Skeletal muscle tissue (tissue), 4 donors: Measurements from ENCODE around the gene SIGLEC7. TPM values are rescaled to one million over a fixed set of nuclear protein-coding genes. Genes with fewer than 3 reads are reported as not detected.

Source experiments
- H3K27ac ChIP-seq: one replicate; pipeline ENCODE4 v1.7.0; 2013; ENCODE audit warnings: mild to moderate bottlenecking, low read depth, low read length, inconsistent platforms
- H3K27me3 ChIP-seq, 3 donors: one replicate each; pipeline ENCODE4 v1.7.0; 2013; ENCODE audit warnings: low read length in 3 of 3; ENCODE audit not compliant: control insufficient read depth in 3 of 3, insufficient read depth in 3 of 3
- H3K36me3 ChIP-seq, 3 donors: one replicate each; pipeline ENCODE4 v1.7.0; 2013; ENCODE audit warnings: low read length in 3 of 3; ENCODE audit not compliant: control insufficient read depth in 3 of 3, insufficient read depth in 3 of 3
- H3K4me1 ChIP-seq, 3 donors: one replicate each; pipeline ENCODE4 v1.7.0; 2013; ENCODE audit warnings: low read length in 3 of 3, mild to moderate bottlenecking in 3 of 3; ENCODE audit not compliant: control insufficient read depth in 3 of 3, insufficient read depth in 3 of 3
- H3K4me3 ChIP-seq, 3 donors: one replicate each; pipeline ENCODE4 v1.7.0; 2013; ENCODE audit warnings: low read length in 3 of 3
- H3K9ac ChIP-seq, 3 donors: one replicate each; pipeline ENCODE4 v1.7.0; 2013; ENCODE audit warnings: low read length in 3 of 3, mild to moderate bottlenecking in 3 of 3, moderate library complexity in 2 of 3, low read depth in 1 of 3
- H3K9me3 ChIP-seq, 3 donors: one replicate each; pipeline ENCODE4 v1.7.0; 2013; ENCODE audit warnings: low read length in 3 of 3; ENCODE audit not compliant: control insufficient read depth in 3 of 3
- total RNA-seq: library from RNA; depleted of rRNA; stranded (reverse); fragments of >200 nt; gene quantifications from one replicate; pipeline ENCODE4 v1.2.3, GENCODE V29; 2014
- donor health status: Osteomylitis.

SIGLEC7 gene
- total RNA-seq, 1 donor from 2014 or later = 0.52 TPM

- no peaks in the 10 kb centered on the region for H3K4me1 ChIP-seq
- H3K27me3 ChIP-seq = peaks cover 0 to 10% (median 4%) of the 10 kb centered on the region in 3 donors
- H3K4me3 ChIP-seq = no peak overlapping the region
- H3K36me3 ChIP-seq = no peaks in the 10 kb centered on the region
- no peaks in the 10 kb centered on the region for H3K9me3 ChIP-seq
- H3K27ac ChIP-seq = no peak overlapping the region
- H3K9ac ChIP-seq = no peak overlapping the region
Observed at GRCh38 chr19:51144482-51145045, 2.5 kb downstream of the SIGLEC7 start.

GRCh38 chr19:51145916-51146493 is 3.9 kb downstream of the SIGLEC7 start:
- H3K4me1 ChIP-seq = no peaks in the 10 kb centered on the region
- H3K36me3 ChIP-seq = no peaks in the 10 kb centered on the region
- peaks cover 0 to 4% (median 0%) of the 10 kb centered on the region in 3 donors for H3K9me3 ChIP-seq
- H3K27me3 ChIP-seq = peaks cover 0 to 7% (median 2%) of the 10 kb centered on the region in 3 donors
- H3K4me3 ChIP-seq = no peak overlapping the region
- no peak overlapping the region for H3K27ac ChIP-seq
- H3K9ac ChIP-seq = no peak overlapping the region

GRCh38 chr19:51146751-51147150 is 4.7 kb downstream of the SIGLEC7 start:
- Histone ChIP-seq H3K27me3 (peaks cover 0 to 5% (median 0%) of the 10 kb centered on the region in 3 donors), H3K27ac (no peak overlapping the region), H3K9ac (no peak overlapping the region), H3K9me3 (peaks cover 0 to 5% (median 0%) of the 10 kb centered on the region in 3 donors), H3K36me3 (no peaks in the 10 kb centered on the region), H3K4me1 (no peaks in the 10 kb centered on the region), H3K4me3 (no peak overlapping the region)

GRCh38 chr19:51147663-51148062 is 5.6 kb downstream of the SIGLEC7 start:
- peaks cover 0 to 5% (median 0%) of the 10 kb centered on the region in 3 donors for H3K27me3 ChIP-seq
- H3K9me3 ChIP-seq = peaks cover 0 to 5% (median 0%) of the 10 kb centered on the region in 3 donors
- no peak overlapping the region for H3K9ac ChIP-seq
- no peaks in the 10 kb centered on the region for H3K36me3 ChIP-seq
- no peak overlapping the region for H3K4me3 ChIP-seq
- no peaks in the 10 kb centered on the region for H3K4me1 ChIP-seq
- no peak overlapping the region for H3K27ac ChIP-seq

- no peaks in the 10 kb centered on the region for H3K4me1 ChIP-seq
- H3K4me3 ChIP-seq = no peak overlapping the region
- H3K36me3 ChIP-seq = no peaks in the 10 kb centered on the region
- no peak overlapping the region for H3K9ac ChIP-seq
- peaks cover 0 to 5% (median 0%) of the 10 kb centered on the region in 3 donors for H3K9me3 ChIP-seq
- H3K27me3 ChIP-seq = peaks cover 0 to 2% (median 0%) of the 10 kb centered on the region in 3 donors
- H3K27ac ChIP-seq = no peak overlapping the region
Observed at GRCh38 chr19:51148580-51148979, 6.5 kb downstream of the SIGLEC7 start.

- H3K27ac ChIP-seq = no peak overlapping the region
- no peak overlapping the region for H3K4me3 ChIP-seq
- no peak overlapping the region for H3K9ac ChIP-seq
- H3K9me3 ChIP-seq = peaks cover 0 to 5% (median 0%) of the 10 kb centered on the region in 3 donors
- H3K4me1 ChIP-seq = no peaks in the 10 kb centered on the region
- H3K27me3 ChIP-seq = peaks cover 0 to 6% (median 2%) of the 10 kb centered on the region in 3 donors
- H3K36me3 ChIP-seq = no peaks in the 10 kb centered on the region
Observed at GRCh38 chr19:51150627-51151026, 8.5 kb downstream of the SIGLEC7 start.

- no peak overlapping the region for H3K27ac ChIP-seq
- H3K4me3 ChIP-seq = no peak overlapping the region
- no peaks in the 10 kb centered on the region for H3K36me3 ChIP-seq
- H3K9ac ChIP-seq = no peak overlapping the region
- peaks cover 0 to 11% (median 4%) of the 10 kb centered on the region in 3 donors for H3K27me3 ChIP-seq
- no peaks in the 10 kb centered on the region for H3K9me3 ChIP-seq
- no peaks in the 10 kb centered on the region for H3K4me1 ChIP-seq
Observed at GRCh38 chr19:51156710-51157109, 14.6 kb downstream of the SIGLEC7 start.

GRCh38 chr19:51157265-51157664 is 15.2 kb downstream of the SIGLEC7 start:
- H3K9me3 ChIP-seq = no peaks in the 10 kb centered on the region
- peaks cover 0 to 11% (median 4%) of the 10 kb centered on the region in 3 donors for H3K27me3 ChIP-seq

GRCh38 chr19:51158474-51159129 is 16.5 kb downstream of the SIGLEC7 start:
- H3K4me1 ChIP-seq = no peaks in the 10 kb centered on the region
- H3K9me3 ChIP-seq = no peaks in the 10 kb centered on the region
- no peak overlapping the region for H3K4me3 ChIP-seq
- no peaks in the 10 kb centered on the region for H3K36me3 ChIP-seq
- H3K27ac ChIP-seq = no peak overlapping the region
- no peak overlapping the region for H3K9ac ChIP-seq
- peaks cover 0 to 11% (median 4%) of the 10 kb centered on the region in 3 donors for H3K27me3 ChIP-seq

More at GRCh38 chr19:51157265-51157664, 15.2 kb downstream of the SIGLEC7 start:
- Histone ChIP-seq H3K4me1 (no peaks in the 10 kb centered on the region), H3K36me3 (no peaks in the 10 kb centered on the region), H3K4me3 (no peak overlapping the region), H3K27ac (no peak overlapping the region), H3K9ac (no peak overlapping the region)

GRCh38 chr19:51159656-51160055 is 17.6 kb downstream of the SIGLEC7 start:
- no peak overlapping the region for H3K4me3 ChIP-seq
- H3K36me3 ChIP-seq = no peaks in the 10 kb centered on the region
- H3K9ac ChIP-seq = no peak overlapping the region
- no peak overlapping the region for H3K27ac ChIP-seq
- H3K27me3 ChIP-seq = peaks cover 0 to 11% (median 4%) of the 10 kb centered on the region in 3 donors
- no peaks in the 10 kb centered on the region for H3K4me1 ChIP-seq
- no peaks in the 10 kb centered on the region for H3K9me3 ChIP-seq
